ENCODE measurements around the gene ZNF280D. TPM values are rescaled to one million over a fixed set of nuclear protein-coding genes. Genes with fewer than 3 reads are reported as not detected.

The ZNF280D gene
- total and polyA plus RNA-seq, 2 of the 8 experiments (the other 6 are each of a cell fraction or from before 2014, with no cell fraction given): 7.4 to 27.5 TPM

GRCh38 chr15:56759450-56759845, 26.1 kb upstream of the ZNF280D start:
- H2AFZ ChIP-seq (ENCODE audit: low read length): no peak overlapping the region
- H3K23ac ChIP-seq (ENCODE audit: insufficient read length): no peak overlapping the region
- POLR2A ChIA-PET (ENCODE audit: partially characterized antibody): no interaction called here
- peaks cover 0 to 6% (median 1%) of the 10 kb centered on the region in 4 experiments; a peak in 1 of 7 replicates for H3K4me1 ChIP-seq (replicated peaks in 1 of 4; ENCODE audit: control insufficient read depth in 3 of 4, insufficient read depth in 4 of 4, low read length in 3 of 4)
- no peak overlapping the region for H3K18ac ChIP-seq (ENCODE audit: extremely low read depth, low read length)
- H3K27me3 ChIP-seq (replicated peaks in 1 of 4; ENCODE audit: control insufficient read depth in 3 of 4, extremely low read depth in 1 of 4, insufficient read depth in 3 of 4, low read length in 3 of 4): peaks cover 0 to 1% (median 0%) of the 10 kb centered on the region in 4 experiments; a peak in 1 of 7 replicates
- no peak overlapping the region for H4K91ac ChIP-seq (replicated peaks; ENCODE audit: insufficient read length, low read length)
- DNase-seq (ENCODE audit: low read depth in 1 of 2, low spot score in 2 of 2) (no peak), FAIRE-seq (no peak)
- TF ChIP-seq GTF2F1 (IDR thresholded peaks at IDR 0.05; ENCODE audit: borderline replicate concordance, low read depth, low read length): no peak
- TF ChIP-seq PHF8 (conservative IDR thresholded peaks at IDR 0.05; ENCODE audit: low read depth, low read length): no peak
- no peak for TF ChIP-seq CHD1 (IDR thresholded peaks at IDR 0.05; ENCODE audit: low read depth, low read length)
- TF ChIP-seq GABPA (IDR thresholded peaks at IDR 0.05; ENCODE audit: borderline replicate concordance, insufficient read depth, low read length): no peak
- no peak for TF ChIP-seq TAF1 (IDR thresholded peaks at IDR 0.05; ENCODE audit: low read depth, low read length)
- no peak for TF ChIP-seq ATF3 (IDR thresholded peaks at IDR 0.05; ENCODE audit: insufficient read depth, low read depth, low read length)
- H2BK12ac ChIP-seq (ENCODE audit: low read depth, low read length): no peak overlapping the region
- no peak overlapping the region for H4K8ac ChIP-seq (ENCODE audit: extremely low read depth, insufficient read depth, low read length)
- no peak overlapping the region for H2BK5ac ChIP-seq (ENCODE audit: low read depth, low read length)
- H3K79me2 ChIP-seq (ENCODE audit: control insufficient read depth in 1 of 2, insufficient read depth in 2 of 2, low read length in 2 of 2): no peaks in the 10 kb centered on the region
- H3K9ac ChIP-seq (replicated peaks in 1 of 4; ENCODE audit: extremely low read depth in 1 of 4, low read depth in 3 of 4, low read length in 3 of 4): no peak overlapping the region
- no peak overlapping the region for H3K14ac ChIP-seq (ENCODE audit: insufficient read length)
- no peak overlapping the region for H2BK15ac ChIP-seq (ENCODE audit: low read length)
- H3K79me1 ChIP-seq (ENCODE audit: low read depth, low read length): no peaks in the 10 kb centered on the region
- no peak overlapping the region for H2AK5ac ChIP-seq (ENCODE audit: low read depth, low read length)
- CTCF ChIA-PET (ENCODE audit: partially characterized antibody): interaction anchor here (0.7 to 1.3 kb wide), 5 partner anchors 12 to 57 kb away, joined by 3 to 5 read pairs (median 3); no protein-coding TSS in a partner anchor
- H3K27ac ChIP-seq (ENCODE audit: low read depth, low read length): no peak overlapping the region
- H3K9me3 ChIP-seq (ENCODE audit: insufficient read depth in 2 of 2, low read depth in 1 of 2, low read length in 1 of 2): no peaks in the 10 kb centered on the region
- no peak overlapping the region for H3K4ac ChIP-seq (replicated peaks; ENCODE audit: insufficient read length, low read depth, low read length)
- 67% methylated on average over 5 of the region's 5 CpGs; no CpG with 5 or more reads in 1 of the 2 experiments for WGBS, 2 experiments (ENCODE audit: extremely low coverage in 1 of 2, insufficient coverage in 1 of 2, insufficient read length in 1 of 2, insufficient replicate concordance in 2 of 2, low coverage in 1 of 2, low lambda C conversion rate in 2 of 2, missing lambda C conversion rate in 1 of 2)
- no peak overlapping the region for H3K4me2 ChIP-seq (ENCODE audit: insufficient read depth in 1 of 2, low read depth in 2 of 2, low read length in 2 of 2)
- no peak overlapping the region for H3K4me3 ChIP-seq (ENCODE audit: extremely low read depth in 1 of 4, insufficient read depth in 2 of 4, low read depth in 3 of 4, low read length in 4 of 4)
- H3K36me3 ChIP-seq (ENCODE audit: control insufficient read depth in 2 of 4, insufficient read depth in 4 of 4, low read length in 3 of 4): no peaks in the 10 kb centered on the region
- H3K56ac ChIP-seq (replicated peaks; ENCODE audit: insufficient read length, low read depth, low read length): no peak overlapping the region
- H4K5ac ChIP-seq (ENCODE audit: insufficient read length, low read depth, low read length): no peak overlapping the region
- no peaks in the 10 kb centered on the region for H4K20me1 ChIP-seq (replicated peaks in 1 of 2; ENCODE audit: control insufficient read depth in 1 of 2, insufficient read depth in 2 of 2, low read length in 2 of 2)
- H2BK20ac ChIP-seq (ENCODE audit: low read length): no peak overlapping the region
- no peak overlapping the region for H2BK120ac ChIP-seq (replicated peaks; ENCODE audit: low read depth, low read length)
- no peaks in the 10 kb centered on the region; the same call in 1 of the 2 replicates for H3K23me2 ChIP-seq (ENCODE audit: low read depth, low read length)

All from H1 (cell line).